Loucy (cell line): ENCODE measurements around the gene SF3B2.
"Not testable (repeated sequence)": the region's sequence is repeated elsewhere in the genome, so short reads cannot be mapped to it uniquely, and the experiment has no call there.

ENCODE experiments used
- H2AFZ ChIP-seq: fragments of 200-600 bp; sonication (generic); 2 replicates; pipeline ENCODE4 v1.6.0; 2016; ENCODE audit warnings: antibody characterized with exemption, mild to moderate bottlenecking, low read length, moderate library complexity
- H3F3A ChIP-seq: fragments of 200-600 bp; 2 replicates; pipeline ENCODE4 v1.6.0; 2016; ENCODE audit warnings: antibody characterized with exemption, low read depth, mild to moderate bottlenecking
- H3K27me3 ChIP-seq: fragments of 200-600 bp; sonication (generic); 2 replicates; pipeline ENCODE4 v1.6.1; 2014; ENCODE audit warnings: low read length, mild to moderate bottlenecking; ENCODE audit not compliant: insufficient read depth, poor library complexity, severe bottlenecking
- H3K36me3 ChIP-seq: fragments of 200-600 bp; sonication (generic); 2 replicates; pipeline ENCODE4 v1.6.1; 2016; ENCODE audit warnings: low read length; ENCODE audit not compliant: insufficient read depth
- H3K4me1 ChIP-seq: fragments of 200-600 bp; sonication (generic); 2 replicates; pipeline ENCODE4 v1.5.1; 2014; ENCODE audit warnings: low read length, mild to moderate bottlenecking; ENCODE audit not compliant: insufficient read depth, poor library complexity, severe bottlenecking
- H3K4me2 ChIP-seq: fragments of 200-600 bp; sonication (generic); 2 replicates; pipeline ENCODE4 v1.6.0; 2014; ENCODE audit warnings: antibody characterized with exemption, low read length, low read depth, mild to moderate bottlenecking; ENCODE audit not compliant: poor library complexity, severe bottlenecking
- H3K4me3 ChIP-seq: fragments of 200-600 bp; sonication (generic); 2 replicates; pipeline ENCODE4 v1.5.1; 2014; ENCODE audit warnings: low read length, mild to moderate bottlenecking, mixed read lengths; ENCODE audit not compliant: poor library complexity, severe bottlenecking
- H3K79me2 ChIP-seq: fragments of 200-600 bp; sonication (generic); 2 replicates; pipeline ENCODE4 v1.6.1; 2014; ENCODE audit warnings: low read length; ENCODE audit not compliant: insufficient read depth
- H3K9ac ChIP-seq: fragments of 200-600 bp; sonication (generic); 2 replicates; pipeline ENCODE4 v1.6.0; 2014; ENCODE audit warnings: mild to moderate bottlenecking, low read depth, low read length, moderate library complexity; ENCODE audit not compliant: poor library complexity, severe bottlenecking
- H3K9me2 ChIP-seq: fragments of 200-600 bp; sonication (generic); replicated peaks from 2 replicates; pipeline ENCODE4 v1.6.1; 2016; ENCODE audit warnings: low read depth, low read length, mixed read lengths
- H3K9me3 ChIP-seq: fragments of 200-600 bp; sonication (generic); 2 replicates; pipeline ENCODE4 v1.6.1; 2014; ENCODE audit warnings: mild to moderate bottlenecking, antibody characterized with exemption, low read length, low read depth; ENCODE audit not compliant: insufficient read depth
- H4K20me1 ChIP-seq: fragments of 200-600 bp; sonication (generic); 2 replicates; pipeline ENCODE4 v1.6.0; 2014; ENCODE audit warnings: antibody characterized with exemption, low read length, mild to moderate bottlenecking; ENCODE audit not compliant: insufficient read depth, poor library complexity, severe bottlenecking
- EZH2phosphoT487 ChIP-seq: fragments of 200-600 bp; IDR thresholded peaks from 2 replicates; pipeline ENCODE4 v1.6.1; 2018; ENCODE audit warnings: antibody characterized with exemption, mild to moderate bottlenecking, moderate library complexity, borderline replicate concordance
- TF ChIP-seq, protein P1 (sequence below): fragments of 200-600 bp; sonication (generic); conservative IDR thresholded peaks from 2 replicates; pipeline ENCODE4 v1.5.1; 2014; ENCODE audit warnings: mild to moderate bottlenecking, antibody characterized with exemption, low read length

The SF3B2 gene

DNA sequence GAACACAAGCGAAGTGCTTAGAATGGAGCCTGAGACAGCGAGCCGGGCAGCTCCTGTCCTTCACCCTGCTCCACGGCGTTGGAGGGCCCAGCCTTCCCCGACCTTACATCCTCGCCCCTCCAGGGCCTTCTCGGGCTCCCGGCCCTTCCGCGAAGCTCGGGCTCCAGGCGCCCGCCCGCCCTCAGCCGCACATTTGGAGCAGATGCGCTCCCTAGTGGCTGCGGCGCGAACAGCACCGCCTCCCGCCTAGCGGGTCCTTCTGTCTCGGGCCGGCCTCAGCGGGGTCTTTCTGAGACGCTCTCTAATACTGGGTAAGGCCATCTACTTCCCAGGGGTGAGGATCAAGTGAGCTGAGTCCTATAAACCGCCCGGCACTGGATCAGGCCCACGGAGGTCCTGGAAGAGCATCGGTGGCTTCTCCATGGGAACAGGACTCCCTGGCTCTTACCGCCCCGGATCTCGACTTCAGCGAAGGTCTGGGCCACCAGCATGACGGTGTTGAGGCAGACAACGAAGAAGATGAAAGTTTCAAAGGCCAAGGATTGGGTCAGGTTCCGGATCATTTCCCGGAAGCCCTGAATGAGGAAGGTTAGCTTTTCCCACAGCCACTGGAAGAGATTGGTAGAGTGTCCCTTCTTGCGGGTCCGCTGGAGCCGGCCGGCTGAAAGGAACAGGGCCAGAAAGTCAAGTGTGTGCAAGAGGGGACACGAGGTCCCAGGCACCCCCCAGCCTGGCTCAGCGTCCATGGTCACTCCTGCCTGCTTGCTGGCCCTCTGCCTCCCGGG is 29.6 kb upstream of the SF3B2 start:
- no peaks in the 10 kb centered on the region for H3K9me2 ChIP-seq
- H3K4me1 ChIP-seq = peaks cover 20% of the 10 kb centered on the region
- no peak overlapping the region for H3K4me3 ChIP-seq
- no peak for TF ChIP-seq EZH2phosphoT487
- TF ChIP-seq, protein P1, sequence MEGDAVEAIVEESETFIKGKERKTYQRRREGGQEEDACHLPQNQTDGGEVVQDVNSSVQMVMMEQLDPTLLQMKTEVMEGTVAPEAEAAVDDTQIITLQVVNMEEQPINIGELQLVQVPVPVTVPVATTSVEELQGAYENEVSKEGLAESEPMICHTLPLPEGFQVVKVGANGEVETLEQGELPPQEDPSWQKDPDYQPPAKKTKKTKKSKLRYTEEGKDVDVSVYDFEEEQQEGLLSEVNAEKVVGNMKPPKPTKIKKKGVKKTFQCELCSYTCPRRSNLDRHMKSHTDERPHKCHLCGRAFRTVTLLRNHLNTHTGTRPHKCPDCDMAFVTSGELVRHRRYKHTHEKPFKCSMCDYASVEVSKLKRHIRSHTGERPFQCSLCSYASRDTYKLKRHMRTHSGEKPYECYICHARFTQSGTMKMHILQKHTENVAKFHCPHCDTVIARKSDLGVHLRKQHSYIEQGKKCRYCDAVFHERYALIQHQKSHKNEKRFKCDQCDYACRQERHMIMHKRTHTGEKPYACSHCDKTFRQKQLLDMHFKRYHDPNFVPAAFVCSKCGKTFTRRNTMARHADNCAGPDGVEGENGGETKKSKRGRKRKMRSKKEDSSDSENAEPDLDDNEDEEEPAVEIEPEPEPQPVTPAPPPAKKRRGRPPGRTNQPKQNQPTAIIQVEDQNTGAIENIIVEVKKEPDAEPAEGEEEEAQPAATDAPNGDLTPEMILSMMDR = peak; percentile 86
- peak overlapping the region; percentile 62 for H3K4me2 ChIP-seq
- no peaks in the 10 kb centered on the region for H3K27me3 ChIP-seq
- H4K20me1 ChIP-seq = no peaks in the 10 kb centered on the region
- peak overlapping the region; percentile 37 for H3K9ac ChIP-seq
- H3K36me3 ChIP-seq = no peaks in the 10 kb centered on the region
- H2AFZ ChIP-seq = peak overlapping the region; percentile 96
- no peaks in the 10 kb centered on the region for H3K9me3 ChIP-seq
- H3K79me2 ChIP-seq = no peaks in the 10 kb centered on the region
- H3F3A ChIP-seq = no peaks in the 10 kb centered on the region

- H2AFZ ChIP-seq = peak overlapping the region; percentile 96; the same call in 1 of the 2 replicates
- not testable (repeated sequence) for H3F3A ChIP-seq, H3K4me3 ChIP-seq
Measured at GRCh38 chr11:66023186-66023440, 29.1 kb upstream of the SF3B2 start.

GRCh38 chr11:66026017-66026529 is 26.1 kb upstream of the SF3B2 start, which contains the start of gene CATSPER1:
Gene CATSPER1 (minus strand): TSS chr11:66026479. CDS start chr11:66026379, 100 bp downstream.
- no peaks in the 10 kb centered on the region for H3K27me3 ChIP-seq
- no peaks in the 10 kb centered on the region for H3K9me2 ChIP-seq
- H3K79me2 ChIP-seq = no peaks in the 10 kb centered on the region

More at GRCh38 chr11:66023186-66023440, 29.1 kb upstream of the SF3B2 start:
- H3K27me3 ChIP-seq, H3K4me2 ChIP-seq, H3K9ac ChIP-seq, H3K79me2 ChIP-seq, H3K36me3 ChIP-seq, H4K20me1 ChIP-seq, H3K9me3 ChIP-seq, H3K9me2 ChIP-seq: not testable (repeated sequence)
- H3K4me1 ChIP-seq = peaks cover 20% of the 10 kb centered on the region

More at GRCh38 chr11:66026017-66026529, 26.1 kb upstream of the SF3B2 start, which contains the start of gene CATSPER1:
- Histone ChIP-seq H3K4me2 (no peak within 1 kb of the TSS), H3K9ac (no peak within 1 kb of the TSS), H3F3A (no peaks in the 10 kb centered on the region), H3K4me1 (peaks cover 14% of the 10 kb centered on the region), H3K4me3 (no peak within 1 kb of the TSS), H3K36me3 (no peaks in the 10 kb centered on the region), H3K9me3 (no peaks in the 10 kb centered on the region), H4K20me1 (no peaks in the 10 kb centered on the region), H2AFZ (no peak within 1 kb of the TSS)
- TF ChIP-seq, protein P1 = no peak
- TF ChIP-seq EZH2phosphoT487 = no peak
